Gastrocnemius medialis (tissue), 4 donors: Measurements from ENCODE around the gene AP3B2. TPM values are rescaled to one million over a fixed set of nuclear protein-coding genes. Genes with fewer than 3 reads are reported as not detected.

ENCODE experiments used
- ATAC-seq, 2 donors: fragments of 150-250 bp; one replicate each; pipeline ENCODE4 v1.9.1; 2016
- DNase-seq, 2 donors: peaks; one replicate each; pipeline ENCODE4 v3.0.0-alpha.2; 2019
- H3K27ac ChIP-seq, 4 donors: fragments of 200-600 bp; sonication (generic); 1 replicate in 1 of 4; 2 replicates in 3 of 4; pipeline ENCODE4 v1.5.1; 2016 to 2018; ENCODE audit warnings: mild to moderate bottlenecking in 2 of 4, moderate library complexity in 1 of 4
- H3K27me3 ChIP-seq, 3 donors: fragments of 200-600 bp; sonication (generic) in 2 of 3; 1 replicate in 1 of 3; 2 replicates in 2 of 3; pipeline versions ENCODE4 v1.5.1 to v1.6.0; 2016 to 2019; ENCODE audit warnings: mild to moderate bottlenecking in 1 of 3, moderate library complexity in 1 of 3
- H3K36me3 ChIP-seq, 2 donors: fragments of 200-600 bp; sonication (generic) in 1 of 2; one replicate each; pipeline ENCODE4 v1.5.1; 2017 to 2018
- H3K4me1 ChIP-seq, 2 donors: fragments of 200-600 bp; sonication (generic) in 1 of 2; one replicate each; pipeline ENCODE4 v1.5.1; 2016 to 2017; ENCODE audit warnings: mild to moderate bottlenecking in 2 of 2
- H3K4me3 ChIP-seq, 4 donors: fragments of 200-600 bp; sonication (generic) in 3 of 4; 1 replicate in 1 of 4; 2 replicates in 3 of 4; pipeline ENCODE4 v1.5.1; 2016 to 2019; ENCODE audit warnings: mild to moderate bottlenecking in 2 of 4
- H3K9me3 ChIP-seq, 3 donors: fragments of 200-600 bp; sonication (generic) in 2 of 3; 1 replicate in 1 of 3; 2 replicates in 2 of 3; pipeline ENCODE4 v1.5.1; 2016 to 2019
- CTCF ChIP-seq, 5 experiments: fragments of 450-650 bp in 3 of 5; fragments of 200-600 bp in 2 of 5; sonication (generic) in 2 of 5; IDR thresholded peaks in 4 of 5; conservative IDR thresholded peaks in 1 of 5; 1 replicate in 4 of 5; 2 replicates in 1 of 5; pipeline ENCODE4 v1.5.1; 2016 to 2019; ENCODE audit warnings: antibody characterized with exemption in 5 of 5, mild to moderate bottlenecking in 3 of 5, moderate library complexity in 3 of 5
- POLR2A ChIP-seq, 2 donors: fragments of 450-650 bp; IDR thresholded peaks; one replicate each; pipeline ENCODE4 v1.6.1; 2017; ENCODE audit warnings: antibody characterized with exemption in 2 of 2, mild to moderate bottlenecking in 2 of 2, moderate library complexity in 2 of 2
- in situ Hi-C, 4 donors: fragments of 200-750 bp; cut with MboI; loops; one replicate each; pipeline versions ENCODE4 v1.15.0 to v1.8.0; 2017; ENCODE audit warnings: low sequenced_read_pairs in 4 of 4
- intact Hi-C: fragments of 100-400 bp; cut with DNase I; formaldehyde crosslinking; loops from one replicate; pipeline ENCODE4 v1.15.1; 2023; ENCODE audit warnings: low total_unique reads
- total RNA-seq, 4 donors: library from RNA; depleted of rRNA; stranded (reverse); fragments of >200 nt; gene quantifications; one replicate each; pipeline versions ENCODE4 v1.1.0 to v1.2.3, GENCODE V29; 2016

The AP3B2 gene
- total RNA-seq, 4 donors from 2014 or later, result 0.32 TPM; not detected in 3

DNA sequence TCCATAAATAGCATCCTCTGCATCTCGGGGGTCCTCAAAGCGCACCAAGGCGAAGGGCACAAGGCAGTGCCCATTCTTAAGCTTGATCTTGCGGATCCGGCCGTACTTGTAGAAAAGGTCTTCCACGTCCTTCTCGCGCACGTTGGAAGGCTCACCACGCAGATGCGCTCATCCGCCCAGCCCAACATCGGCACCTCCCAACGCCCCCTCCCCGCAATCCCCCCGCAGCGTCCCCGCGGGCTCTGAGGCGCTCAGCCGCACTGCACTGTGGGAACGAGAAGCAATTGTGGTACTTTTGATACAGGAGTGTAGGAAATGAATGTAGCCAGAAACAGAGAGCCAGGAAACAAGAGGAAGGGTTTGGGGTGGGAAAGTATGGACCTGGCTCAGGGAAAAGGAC lies 17.5 kb downstream of the AP3B2 start:
- intact Hi-C loops, result no loop called here
- Histone ChIP-seq H3K27me3 (no peaks in the 10 kb centered on the region), H3K36me3 (no peaks in the 10 kb centered on the region), H3K4me1 (no peaks in the 10 kb centered on the region), H3K9me3 (no peaks in the 10 kb centered on the region), H3K27ac (no peak overlapping the region), H3K4me3 (no peak overlapping the region)
- in situ Hi-C loops, result no loop called here
- DNase-seq (no peak), ATAC-seq (no peak)
- TF ChIP-seq CTCF (IDR thresholded peaks at IDR 0.05 in 4 of 5, conservative IDR thresholded peaks at IDR 0.05 in 1 of 5) (no peak), POLR2A (IDR thresholded peaks at IDR 0.05) (no peak)

DNA sequence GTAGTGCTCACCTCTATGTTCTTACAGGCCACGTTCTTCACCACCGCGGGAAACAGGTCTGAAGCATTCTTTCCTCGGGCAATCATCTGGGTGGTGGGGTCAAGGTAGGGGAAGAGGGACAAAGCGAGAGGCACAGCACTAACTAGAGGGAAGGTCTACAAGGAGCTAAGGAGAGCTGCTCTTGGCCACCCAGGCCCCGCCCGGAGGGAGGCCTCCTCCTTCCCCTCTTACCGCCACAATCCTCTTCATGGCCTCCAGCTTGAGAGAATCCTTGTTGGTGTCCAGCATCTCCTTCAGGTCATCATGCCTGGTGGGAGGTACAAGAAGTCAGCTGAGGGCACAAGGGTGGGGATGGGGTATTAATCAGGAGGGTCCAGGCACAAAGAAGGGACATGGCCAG lies 20.5 kb downstream of the AP3B2 start:
- H3K27ac ChIP-seq, result no peak overlapping the region
- no peaks in the 10 kb centered on the region for H3K4me1 ChIP-seq
- in situ Hi-C loops (no loop called here), intact Hi-C loops (no loop called here)
- H3K27me3 ChIP-seq, result no peaks in the 10 kb centered on the region
- no peaks in the 10 kb centered on the region for H3K9me3 ChIP-seq
- no peaks in the 10 kb centered on the region for H3K36me3 ChIP-seq
- no peak for TF ChIP-seq POLR2A (IDR thresholded peaks at IDR 0.05)
- no peak for TF ChIP-seq CTCF (IDR thresholded peaks at IDR 0.05 in 4 of 5, conservative IDR thresholded peaks at IDR 0.05 in 1 of 5)
- no peak for ATAC-seq
- no peak overlapping the region for H3K4me3 ChIP-seq
- DNase-seq, result no peak

DNA sequence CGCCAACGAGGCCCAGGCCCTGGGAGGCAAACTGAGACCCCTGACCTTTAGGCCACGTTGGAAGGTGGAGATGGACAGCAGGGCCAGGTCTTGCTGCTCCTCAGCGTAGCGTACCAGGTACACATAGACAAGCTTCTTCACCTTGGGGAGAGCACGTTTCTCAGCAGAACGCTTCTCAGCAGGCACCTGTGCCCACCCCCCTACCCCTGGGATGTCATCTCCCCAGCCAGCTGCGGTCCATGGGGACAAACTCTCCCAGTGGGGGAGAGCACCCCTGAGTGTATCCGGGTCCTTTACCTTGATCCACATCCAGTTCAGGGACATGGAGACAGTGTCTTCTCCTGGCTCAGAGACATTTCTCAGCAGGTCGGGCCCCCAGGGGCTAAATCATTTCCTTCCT lies 21.0 kb downstream of the AP3B2 start:
- ATAC-seq, result no peak
- intact Hi-C loops, result no loop called here

DNA sequence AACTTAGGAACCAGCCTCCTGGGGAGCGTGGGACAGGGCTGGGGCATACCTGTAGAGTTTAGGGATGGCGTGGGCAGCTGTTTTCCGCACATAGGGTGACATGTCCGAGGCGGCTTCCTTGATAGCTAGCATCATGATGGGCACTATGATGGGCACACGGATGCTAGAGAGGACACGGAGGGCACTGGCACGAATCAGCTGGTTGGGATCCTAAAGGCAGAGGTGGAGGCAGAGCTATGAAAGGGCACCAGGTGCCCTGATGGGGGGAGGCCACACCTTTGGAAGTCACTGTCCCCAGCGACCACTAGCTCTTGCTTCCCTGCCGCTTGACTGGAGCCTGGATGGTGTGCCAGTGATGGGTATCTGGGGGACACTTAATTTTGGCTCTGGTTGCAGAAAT lies 28.3 kb downstream of the AP3B2 start:
- no peaks in the 10 kb centered on the region for H3K9me3 ChIP-seq
- no peak overlapping the region for H3K27ac ChIP-seq
- H3K4me3 ChIP-seq, result no peak overlapping the region
- no peak for TF ChIP-seq CTCF (IDR thresholded peaks at IDR 0.05 in 4 of 5, conservative IDR thresholded peaks at IDR 0.05 in 1 of 5)
- no peak for TF ChIP-seq POLR2A (IDR thresholded peaks at IDR 0.05)
- DNase-seq (no peak), ATAC-seq (no peak)
- in situ Hi-C loops, result no loop called here
- peaks cover 28 to 36% (median 32%) of the 10 kb centered on the region in 3 donors for H3K27me3 ChIP-seq
- no peaks in the 10 kb centered on the region for H3K36me3 ChIP-seq
- intact Hi-C loops, result no loop called here
- H3K4me1 ChIP-seq, result peaks cover 0 to 4% of the 10 kb centered on the region in 2 donors

More for the DNA sequence above, 21.0 kb downstream of the AP3B2 start:
- in situ Hi-C loops, result no loop called here
- H3K4me1 ChIP-seq, result no peaks in the 10 kb centered on the region
- H3K27me3 ChIP-seq, result no peaks in the 10 kb centered on the region
- no peak overlapping the region for H3K4me3 ChIP-seq
- DNase-seq, result no peak
- H3K9me3 ChIP-seq, result no peaks in the 10 kb centered on the region
- no peaks in the 10 kb centered on the region for H3K36me3 ChIP-seq
- H3K27ac ChIP-seq, result no peak overlapping the region
- TF ChIP-seq POLR2A (IDR thresholded peaks at IDR 0.05) (no peak), CTCF (IDR thresholded peaks at IDR 0.05 in 4 of 5, conservative IDR thresholded peaks at IDR 0.05 in 1 of 5) (no peak)
